Neural cell (in vitro differentiated cells): Measurements from ENCODE around the gene ARHGAP6. TPM values are rescaled to one million over a fixed set of nuclear protein-coding genes. Genes with fewer than 3 reads are reported as not detected.
"Not testable (repeated sequence)": the region's sequence is repeated elsewhere in the genome, so short reads cannot be mapped to it uniquely, and the experiment has no call there.

Experiments
- H2AFZ ChIP-seq: fragments of 200-600, 300-800 bp; sonication (generic), shearing (Covaris generic); 2 replicates; pipeline ENCODE4 v1.6.0; 2014; ENCODE audit warnings: low read depth, mild to moderate bottlenecking, antibody characterized with exemption, low read length, moderate library complexity
- H3F3A ChIP-seq: fragments of 200-600 bp; shearing (Covaris generic); 2 replicates; pipeline ENCODE4 v1.6.1; 2016; ENCODE audit warnings: mild to moderate bottlenecking, moderate library complexity, mixed read lengths, antibody characterized with exemption, low read length; ENCODE audit not compliant: insufficient read depth, poor library complexity, severe bottlenecking
- H3K27ac ChIP-seq: fragments of 200-600, 300-800 bp; sonication (generic), shearing (Covaris generic); 2 replicates; pipeline ENCODE4 v1.5.1; 2014; ENCODE audit warnings: mild to moderate bottlenecking, low read length, moderate library complexity
- H3K27me3 ChIP-seq: fragments of 300-800, 200-600 bp; sonication (generic), shearing (Covaris generic); 2 replicates; pipeline ENCODE4 v1.6.0; 2014; ENCODE audit warnings: mild to moderate bottlenecking, low read depth, low read length, moderate library complexity; ENCODE audit not compliant: insufficient read depth
- H3K36me3 ChIP-seq: fragments of 300-800, 200-600 bp; sonication (generic), shearing (Covaris generic); 2 replicates; pipeline ENCODE4 v1.5.1; 2014; ENCODE audit warnings: mild to moderate bottlenecking, antibody characterized with exemption, low read length, moderate library complexity; ENCODE audit not compliant: insufficient read depth
- H3K4me2 ChIP-seq: fragments of 300-800, 200-600 bp; sonication (generic), shearing (Covaris generic); 2 replicates; pipeline ENCODE4 v1.6.0; 2014; ENCODE audit warnings: mild to moderate bottlenecking, low read length
- H3K4me3 ChIP-seq: fragments of 300-800, 200-600 bp; sonication (generic), shearing (Covaris generic); 2 replicates; pipeline ENCODE4 v1.5.1; 2014; ENCODE audit warnings: mild to moderate bottlenecking, low read length, moderate library complexity
- H3K79me2 ChIP-seq: fragments of 200-600 bp; shearing (Covaris generic); replicated peaks from 2 replicates; pipeline ENCODE4 v1.6.0; 2014; ENCODE audit warnings: mild to moderate bottlenecking, low read length, moderate library complexity; ENCODE audit not compliant: insufficient read depth
- H3K9ac ChIP-seq: fragments of 300-800, 200-600 bp; sonication (generic), shearing (Covaris generic); 2 replicates; pipeline ENCODE4 v1.6.1; 2016; ENCODE audit warnings: mild to moderate bottlenecking, low read length, mixed read lengths
- H3K9me2 ChIP-seq: fragments of 200-600 bp; shearing (Covaris generic); 2 replicates; pipeline ENCODE4 v1.6.1; 2016; ENCODE audit warnings: mild to moderate bottlenecking, low read length, mixed read lengths; ENCODE audit not compliant: insufficient read depth
- H3K9me3 ChIP-seq: fragments of 200-600, 300-800 bp; sonication (generic), shearing (Covaris generic); 2 replicates; pipeline ENCODE4 v1.6.1; 2016; ENCODE audit warnings: mild to moderate bottlenecking, mixed run types, low read length, moderate library complexity, mixed read lengths
- H4K20me1 ChIP-seq: fragments of 200-600 bp; shearing (Covaris generic); 2 replicates; pipeline ENCODE4 v1.6.1; 2016; ENCODE audit warnings: mild to moderate bottlenecking, mixed run types; ENCODE audit not compliant: insufficient read depth
- EP300 ChIP-seq: fragments of 450-650 bp; conservative IDR thresholded peaks from 2 replicates; pipeline ENCODE4 v1.6.1; 2014; ENCODE audit warnings: antibody characterized with exemption, mild to moderate bottlenecking, moderate library complexity; ENCODE audit not compliant: poor library complexity, severe bottlenecking
- EZH2 ChIP-seq: fragments of 200-600, 300-800 bp; shearing (Covaris generic), sonication (generic); IDR thresholded peaks from 2 replicates; pipeline ENCODE4 v1.6.1; 2014; ENCODE audit warnings: antibody characterized with exemption, low read length, borderline replicate concordance, mild to moderate bottlenecking; ENCODE audit not compliant: insufficient read depth, poor library complexity, severe bottlenecking
- MXI1 ChIP-seq: fragments of 450-650 bp; conservative IDR thresholded peaks from 2 replicates; pipeline ENCODE4 v1.6.1; 2014; ENCODE audit warnings: antibody characterized with exemption, mild to moderate bottlenecking; ENCODE audit not compliant: poor library complexity, severe bottlenecking
- POLR2AphosphoS5 ChIP-seq: IDR thresholded peaks from 2 replicates; pipeline ENCODE4 v1.6.1; 2012
- RAD21 ChIP-seq: fragments of 450-650 bp; conservative IDR thresholded peaks from 2 replicates; pipeline ENCODE4 v1.6.1; 2014; ENCODE audit warnings: antibody characterized with exemption, mild to moderate bottlenecking, moderate library complexity
- SMC3 ChIP-seq: fragments of 450-650 bp; conservative IDR thresholded peaks from 2 replicates; pipeline ENCODE4 v1.6.1; 2014; ENCODE audit warnings: antibody characterized with exemption, mild to moderate bottlenecking, moderate library complexity; ENCODE audit not compliant: poor library complexity
- TAF1 ChIP-seq: IDR thresholded peaks from 2 replicates; pipeline ENCODE4 v1.6.1; 2012; ENCODE audit warnings: low read depth
- polyA plus RNA-seq: library from polyadenylated mRNA; depleted of rRNA; stranded (reverse); fragments of >200 nt; gene quantifications from 2 replicates; pipeline ENCODE4 v1.2.3, GENCODE V29; 2014
- TF ChIP-seq, protein P1 (sequence below): IDR thresholded peaks from 2 replicates; pipeline ENCODE4 v1.6.1; 2012; ENCODE audit warnings: borderline replicate concordance
- TF ChIP-seq, protein P2 (sequence below): fragments of 450-650 bp; IDR thresholded peaks from 2 replicates; pipeline ENCODE4 v1.5.1; 2014; ENCODE audit warnings: antibody characterized with exemption, mild to moderate bottlenecking, moderate library complexity; ENCODE audit not compliant: poor library complexity, severe bottlenecking

The ARHGAP6 gene
- polyA plus RNA-seq, 1 donor from 2014 or later: 0.40 TPM

DNA sequence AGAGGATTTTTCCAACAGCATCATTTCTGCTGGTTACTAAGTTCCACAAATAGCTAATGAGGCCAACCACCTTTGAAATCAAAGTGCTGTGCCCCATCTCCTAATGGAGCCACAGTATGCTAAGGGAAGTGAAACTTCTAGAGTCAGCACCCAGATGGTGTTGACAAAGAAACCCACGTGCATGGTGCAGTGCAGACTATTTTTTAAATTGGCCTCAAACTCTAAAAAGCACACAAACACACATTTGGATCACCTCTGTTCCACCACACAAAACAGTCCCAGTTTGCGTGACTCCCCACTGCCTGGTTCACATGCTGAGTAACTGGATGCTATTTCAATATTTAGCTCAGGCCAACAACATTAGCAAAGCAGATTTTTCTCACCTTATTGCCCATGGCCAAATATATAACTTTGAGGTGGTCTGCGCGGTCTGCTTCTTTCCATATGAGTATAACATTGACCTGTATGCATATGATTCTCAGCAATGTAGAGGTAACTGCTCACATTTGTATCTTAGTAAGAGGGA lies 302.6 kb downstream of the ARHGAP6 start:
- no peak overlapping the region for H3K27ac ChIP-seq
- TF ChIP-seq, protein P1, sequence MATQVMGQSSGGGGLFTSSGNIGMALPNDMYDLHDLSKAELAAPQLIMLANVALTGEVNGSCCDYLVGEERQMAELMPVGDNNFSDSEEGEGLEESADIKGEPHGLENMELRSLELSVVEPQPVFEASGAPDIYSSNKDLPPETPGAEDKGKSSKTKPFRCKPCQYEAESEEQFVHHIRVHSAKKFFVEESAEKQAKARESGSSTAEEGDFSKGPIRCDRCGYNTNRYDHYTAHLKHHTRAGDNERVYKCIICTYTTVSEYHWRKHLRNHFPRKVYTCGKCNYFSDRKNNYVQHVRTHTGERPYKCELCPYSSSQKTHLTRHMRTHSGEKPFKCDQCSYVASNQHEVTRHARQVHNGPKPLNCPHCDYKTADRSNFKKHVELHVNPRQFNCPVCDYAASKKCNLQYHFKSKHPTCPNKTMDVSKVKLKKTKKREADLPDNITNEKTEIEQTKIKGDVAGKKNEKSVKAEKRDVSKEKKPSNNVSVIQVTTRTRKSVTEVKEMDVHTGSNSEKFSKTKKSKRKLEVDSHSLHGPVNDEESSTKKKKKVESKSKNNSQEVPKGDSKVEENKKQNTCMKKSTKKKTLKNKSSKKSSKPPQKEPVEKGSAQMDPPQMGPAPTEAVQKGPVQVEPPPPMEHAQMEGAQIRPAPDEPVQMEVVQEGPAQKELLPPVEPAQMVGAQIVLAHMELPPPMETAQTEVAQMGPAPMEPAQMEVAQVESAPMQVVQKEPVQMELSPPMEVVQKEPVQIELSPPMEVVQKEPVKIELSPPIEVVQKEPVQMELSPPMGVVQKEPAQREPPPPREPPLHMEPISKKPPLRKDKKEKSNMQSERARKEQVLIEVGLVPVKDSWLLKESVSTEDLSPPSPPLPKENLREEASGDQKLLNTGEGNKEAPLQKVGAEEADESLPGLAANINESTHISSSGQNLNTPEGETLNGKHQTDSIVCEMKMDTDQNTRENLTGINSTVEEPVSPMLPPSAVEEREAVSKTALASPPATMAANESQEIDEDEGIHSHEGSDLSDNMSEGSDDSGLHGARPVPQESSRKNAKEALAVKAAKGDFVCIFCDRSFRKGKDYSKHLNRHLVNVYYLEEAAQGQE: no peak
- TF ChIP-seq MXI1 (no peak), POLR2AphosphoS5 (no peak), RAD21 (no peak), TAF1 (no peak), SMC3 (no peak), EP300 (no peak), EZH2 (no peak)
- TF ChIP-seq, protein P2, sequence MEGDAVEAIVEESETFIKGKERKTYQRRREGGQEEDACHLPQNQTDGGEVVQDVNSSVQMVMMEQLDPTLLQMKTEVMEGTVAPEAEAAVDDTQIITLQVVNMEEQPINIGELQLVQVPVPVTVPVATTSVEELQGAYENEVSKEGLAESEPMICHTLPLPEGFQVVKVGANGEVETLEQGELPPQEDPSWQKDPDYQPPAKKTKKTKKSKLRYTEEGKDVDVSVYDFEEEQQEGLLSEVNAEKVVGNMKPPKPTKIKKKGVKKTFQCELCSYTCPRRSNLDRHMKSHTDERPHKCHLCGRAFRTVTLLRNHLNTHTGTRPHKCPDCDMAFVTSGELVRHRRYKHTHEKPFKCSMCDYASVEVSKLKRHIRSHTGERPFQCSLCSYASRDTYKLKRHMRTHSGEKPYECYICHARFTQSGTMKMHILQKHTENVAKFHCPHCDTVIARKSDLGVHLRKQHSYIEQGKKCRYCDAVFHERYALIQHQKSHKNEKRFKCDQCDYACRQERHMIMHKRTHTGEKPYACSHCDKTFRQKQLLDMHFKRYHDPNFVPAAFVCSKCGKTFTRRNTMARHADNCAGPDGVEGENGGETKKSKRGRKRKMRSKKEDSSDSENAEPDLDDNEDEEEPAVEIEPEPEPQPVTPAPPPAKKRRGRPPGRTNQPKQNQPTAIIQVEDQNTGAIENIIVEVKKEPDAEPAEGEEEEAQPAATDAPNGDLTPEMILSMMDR: no peak

DNA sequence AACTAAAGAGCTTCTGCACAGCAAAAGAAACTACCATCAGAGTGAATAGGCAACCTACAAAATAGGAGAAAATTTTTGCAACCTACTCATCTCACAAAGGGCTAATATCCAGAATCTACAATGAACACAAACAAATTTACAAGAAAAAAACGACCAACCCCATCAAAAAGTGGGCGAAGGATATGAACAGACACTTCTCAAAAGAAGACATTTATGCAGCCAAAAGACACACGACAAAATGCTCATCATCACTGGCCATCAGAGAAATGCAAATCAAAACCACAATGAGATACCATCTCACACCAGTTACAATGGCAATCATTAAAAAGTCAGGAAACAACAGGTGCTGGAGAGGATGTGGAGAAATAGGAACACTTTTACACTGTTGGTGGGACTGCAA lies 304.1 kb downstream of the ARHGAP6 start:
- not testable (repeated sequence) for H4K20me1 ChIP-seq, H3K27ac ChIP-seq, H3K4me3 ChIP-seq, H3K36me3 ChIP-seq, H3K9me3 ChIP-seq, H3K79me2 ChIP-seq, H2AFZ ChIP-seq, H3K4me2 ChIP-seq, H3K9me2 ChIP-seq, H3K9ac ChIP-seq, H3F3A ChIP-seq, H3K27me3 ChIP-seq

More for the DNA sequence above, 302.6 kb downstream of the ARHGAP6 start:
- Histone ChIP-seq H3F3A (no peaks in the 10 kb centered on the region), H3K27me3 (no peaks in the 10 kb centered on the region), H4K20me1 (no peaks in the 10 kb centered on the region), H3K9ac (no peak overlapping the region), H3K9me3 (no peaks in the 10 kb centered on the region), H3K4me2 (no peak overlapping the region), H3K4me3 (no peak overlapping the region), H3K79me2 (no peaks in the 10 kb centered on the region), H3K36me3 (no peaks in the 10 kb centered on the region), H2AFZ (no peak overlapping the region), H3K9me2 (no peaks in the 10 kb centered on the region)

DNA sequence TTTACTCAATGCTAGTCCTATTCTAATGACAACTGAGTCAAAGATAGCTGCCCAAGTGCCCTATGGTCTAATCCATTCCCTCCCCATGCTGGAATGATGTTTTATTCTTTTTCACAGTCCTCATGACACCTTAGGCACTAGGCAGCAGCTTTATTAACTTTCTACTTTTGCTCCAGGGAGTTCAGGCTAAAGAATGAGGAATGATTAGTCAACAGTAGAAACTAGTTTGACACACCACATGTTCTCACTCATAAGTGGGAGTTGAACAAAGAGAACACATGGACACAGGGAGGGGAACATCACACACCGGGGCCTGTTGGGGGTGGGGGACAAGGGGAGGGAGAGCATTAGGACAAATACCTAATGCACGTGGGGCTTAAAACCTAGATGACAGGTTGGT lies 309.8 kb downstream of the ARHGAP6 start:
- not testable (repeated sequence) for H3K9me3 ChIP-seq, H3K27ac ChIP-seq, H3K4me2 ChIP-seq, H3K9me2 ChIP-seq, H3K27me3 ChIP-seq, H3F3A ChIP-seq, H2AFZ ChIP-seq, H3K79me2 ChIP-seq, H3K36me3 ChIP-seq, H3K9ac ChIP-seq, H4K20me1 ChIP-seq, H3K4me3 ChIP-seq
